Measurements from ENCODE around the gene CITED2. TPM values are rescaled to one million over a fixed set of nuclear protein-coding genes. Genes with fewer than 3 reads are reported as not detected.
A peak's percentile ranks its signal among the peaks of the same experiment; 100 is the strongest.

Gene CITED2
- total RNA-seq, 1 experiment from 2014 or later: 63.4 TPM

DNA sequence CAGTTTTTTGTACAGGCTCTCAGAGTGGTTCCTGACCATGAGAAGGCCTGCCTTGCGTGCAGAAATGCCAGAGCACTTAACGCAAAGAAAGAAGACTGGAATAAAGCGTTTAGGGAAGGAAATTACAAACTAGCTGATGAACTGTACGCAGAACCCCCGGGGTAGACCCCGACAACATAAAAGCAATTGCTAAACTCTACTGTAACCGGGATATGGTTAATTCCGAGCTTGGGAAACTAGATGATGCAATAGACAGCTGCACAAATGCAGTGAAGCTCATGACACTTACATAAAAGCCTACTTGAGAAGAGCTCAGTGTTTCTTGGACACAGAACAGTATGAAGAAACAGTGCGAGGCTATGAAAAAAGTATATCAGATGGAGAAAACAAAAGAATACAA, 35.7 kb downstream of the CITED2 start:
- no peak for ATAC-seq
- Mint-ChIP-seq H3K36me3 (no peaks in the 10 kb centered on the region), H3K27ac (no peak overlapping the region), H3K4me1 (peaks cover 10% of the 10 kb centered on the region), H3K4me3 (no peak overlapping the region), H3K27me3 (ENCODE audit: low read depth) (no peaks in the 10 kb centered on the region), H3K9me3 (peaks cover 9% of the 10 kb centered on the region)
- TF ChIP-seq, protein P1, sequence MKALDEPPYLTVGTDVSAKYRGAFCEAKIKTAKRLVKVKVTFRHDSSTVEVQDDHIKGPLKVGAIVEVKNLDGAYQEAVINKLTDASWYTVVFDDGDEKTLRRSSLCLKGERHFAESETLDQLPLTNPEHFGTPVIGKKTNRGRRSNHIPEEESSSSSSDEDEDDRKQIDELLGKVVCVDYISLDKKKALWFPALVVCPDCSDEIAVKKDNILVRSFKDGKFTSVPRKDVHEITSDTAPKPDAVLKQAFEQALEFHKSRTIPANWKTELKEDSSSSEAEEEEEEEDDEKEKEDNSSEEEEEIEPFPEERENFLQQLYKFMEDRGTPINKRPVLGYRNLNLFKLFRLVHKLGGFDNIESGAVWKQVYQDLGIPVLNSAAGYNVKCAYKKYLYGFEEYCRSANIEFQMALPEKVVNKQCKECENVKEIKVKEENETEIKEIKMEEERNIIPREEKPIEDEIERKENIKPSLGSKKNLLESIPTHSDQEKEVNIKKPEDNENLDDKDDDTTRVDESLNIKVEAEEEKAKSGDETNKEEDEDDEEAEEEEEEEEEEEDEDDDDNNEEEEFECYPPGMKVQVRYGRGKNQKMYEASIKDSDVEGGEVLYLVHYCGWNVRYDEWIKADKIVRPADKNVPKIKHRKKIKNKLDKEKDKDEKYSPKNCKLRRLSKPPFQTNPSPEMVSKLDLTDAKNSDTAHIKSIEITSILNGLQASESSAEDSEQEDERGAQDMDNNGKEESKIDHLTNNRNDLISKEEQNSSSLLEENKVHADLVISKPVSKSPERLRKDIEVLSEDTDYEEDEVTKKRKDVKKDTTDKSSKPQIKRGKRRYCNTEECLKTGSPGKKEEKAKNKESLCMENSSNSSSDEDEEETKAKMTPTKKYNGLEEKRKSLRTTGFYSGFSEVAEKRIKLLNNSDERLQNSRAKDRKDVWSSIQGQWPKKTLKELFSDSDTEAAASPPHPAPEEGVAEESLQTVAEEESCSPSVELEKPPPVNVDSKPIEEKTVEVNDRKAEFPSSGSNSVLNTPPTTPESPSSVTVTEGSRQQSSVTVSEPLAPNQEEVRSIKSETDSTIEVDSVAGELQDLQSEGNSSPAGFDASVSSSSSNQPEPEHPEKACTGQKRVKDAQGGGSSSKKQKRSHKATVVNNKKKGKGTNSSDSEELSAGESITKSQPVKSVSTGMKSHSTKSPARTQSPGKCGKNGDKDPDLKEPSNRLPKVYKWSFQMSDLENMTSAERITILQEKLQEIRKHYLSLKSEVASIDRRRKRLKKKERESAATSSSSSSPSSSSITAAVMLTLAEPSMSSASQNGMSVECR (CRISPR knock-in tag; IDR thresholded peaks at IDR 0.05; ENCODE audit: borderline replicate concordance): no peak
- TF ChIP-seq GABPB1 (CRISPR knock-in tag; IDR thresholded peaks at IDR 0.05): peak; percentile 64
- no peak for DNase-seq (ENCODE audit: low spot score)
- ChIA-PET POLR2A (interaction anchor here (0.6 kb wide), 1 partner anchor 1239 kb away, joined by 3 read pairs; no protein-coding TSS in a partner anchor), CTCF (interaction anchor here (1.1 kb wide), 1 partner anchor 88 kb away, joined by 3 read pairs; no protein-coding TSS in a partner anchor)

DNA sequence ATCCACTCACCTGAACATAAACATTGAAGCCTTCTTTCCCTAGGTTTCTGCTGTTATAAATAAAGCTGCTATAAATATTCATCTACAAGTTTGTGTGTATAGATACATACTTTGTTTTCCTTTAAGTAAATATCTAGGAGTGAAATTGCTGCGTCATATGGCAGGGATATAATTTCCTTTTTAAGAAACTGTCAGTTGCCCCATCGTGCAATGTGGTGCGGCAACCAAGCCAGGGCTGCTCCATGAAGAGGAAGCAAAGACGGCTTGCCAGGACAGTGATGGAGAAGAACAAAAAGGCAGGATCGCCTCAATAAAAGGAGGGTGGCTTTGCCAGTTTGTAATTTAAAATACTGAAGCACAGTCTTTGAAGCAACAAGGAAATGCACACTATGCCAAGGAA, 36.6 kb downstream of the CITED2 start:
- Mint-ChIP-seq H3K4me1 (peaks cover 5% of the 10 kb centered on the region), H3K27ac (no peak overlapping the region), H3K27me3 (ENCODE audit: low read depth) (no peaks in the 10 kb centered on the region), H3K36me3 (no peaks in the 10 kb centered on the region), H3K9me3 (peaks cover 12% of the 10 kb centered on the region), H3K4me3 (no peak overlapping the region)
- ChIA-PET POLR2A (no interaction called here), CTCF (no interaction called here)
- no peak for ATAC-seq
- TF ChIP-seq ESRRA (CRISPR knock-in tag; IDR thresholded peaks at IDR 0.05; ENCODE audit: borderline replicate concordance): no peak
- TF ChIP-seq, protein P2, sequence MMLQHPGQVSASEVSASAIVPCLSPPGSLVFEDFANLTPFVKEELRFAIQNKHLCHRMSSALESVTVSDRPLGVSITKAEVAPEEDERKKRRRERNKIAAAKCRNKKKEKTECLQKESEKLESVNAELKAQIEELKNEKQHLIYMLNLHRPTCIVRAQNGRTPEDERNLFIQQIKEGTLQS (CRISPR knock-in tag; conservative IDR thresholded peaks at IDR 0.05): no peak
- TF ChIP-seq, protein P3, sequence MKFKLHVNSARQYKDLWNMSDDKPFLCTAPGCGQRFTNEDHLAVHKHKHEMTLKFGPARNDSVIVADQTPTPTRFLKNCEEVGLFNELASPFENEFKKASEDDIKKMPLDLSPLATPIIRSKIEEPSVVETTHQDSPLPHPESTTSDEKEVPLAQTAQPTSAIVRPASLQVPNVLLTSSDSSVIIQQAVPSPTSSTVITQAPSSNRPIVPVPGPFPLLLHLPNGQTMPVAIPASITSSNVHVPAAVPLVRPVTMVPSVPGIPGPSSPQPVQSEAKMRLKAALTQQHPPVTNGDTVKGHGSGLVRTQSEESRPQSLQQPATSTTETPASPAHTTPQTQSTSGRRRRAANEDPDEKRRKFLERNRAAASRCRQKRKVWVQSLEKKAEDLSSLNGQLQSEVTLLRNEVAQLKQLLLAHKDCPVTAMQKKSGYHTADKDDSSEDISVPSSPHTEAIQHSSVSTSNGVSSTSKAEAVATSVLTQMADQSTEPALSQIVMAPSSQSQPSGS (CRISPR knock-in tag; IDR thresholded peaks at IDR 0.05; ENCODE audit: borderline replicate concordance, low read depth): no peak
- DNase-seq (ENCODE audit: low spot score): no peak

DNA sequence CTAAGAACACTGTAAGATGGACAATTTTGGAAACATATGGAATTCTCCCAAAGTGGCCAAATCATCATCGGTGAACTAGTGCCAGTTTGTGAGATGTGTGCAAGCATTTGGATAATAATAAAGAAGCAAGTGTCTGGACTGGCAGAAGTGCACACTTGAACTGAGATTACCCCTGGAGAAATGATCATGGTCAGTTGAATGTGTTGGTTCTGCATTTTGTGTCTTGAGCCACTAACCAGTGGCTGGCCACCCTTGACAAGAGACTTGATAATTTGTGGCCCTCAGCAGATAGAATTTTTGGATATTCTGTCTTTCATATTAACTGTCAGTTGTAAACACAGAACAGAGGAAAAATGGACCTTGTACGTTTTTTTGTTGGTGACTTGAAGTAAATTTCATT, 37.4 kb downstream of the CITED2 start:
- Mint-ChIP-seq H3K27me3 (ENCODE audit: low read depth) (no peaks in the 10 kb centered on the region), H3K4me3 (no peak overlapping the region), H3K36me3 (no peaks in the 10 kb centered on the region), H3K27ac (no peak overlapping the region), H3K9me3 (peaks cover 7% of the 10 kb centered on the region), H3K4me1 (peaks cover 5% of the 10 kb centered on the region)
- TF ChIP-seq ZNF219 (CRISPR knock-in tag; IDR thresholded peaks at IDR 0.05; ENCODE audit: borderline replicate concordance): no peak
- TF ChIP-seq, protein P4, sequence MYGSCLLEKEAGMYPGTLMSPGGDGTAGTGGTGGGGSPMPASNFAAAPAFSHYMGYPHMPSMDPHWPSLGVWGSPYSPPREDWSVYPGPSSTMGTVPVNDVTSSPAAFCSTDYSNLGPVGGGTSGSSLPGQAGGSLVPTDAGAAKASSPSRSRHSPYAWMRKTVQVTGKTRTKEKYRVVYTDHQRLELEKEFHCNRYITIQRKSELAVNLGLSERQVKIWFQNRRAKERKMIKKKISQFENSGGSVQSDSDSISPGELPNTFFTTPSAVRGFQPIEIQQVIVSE (CRISPR knock-in tag; IDR thresholded peaks at IDR 0.05; ENCODE audit: borderline replicate concordance): no peak
- no peak for TF ChIP-seq MXD4 (CRISPR knock-in tag; IDR thresholded peaks at IDR 0.05; ENCODE audit: borderline replicate concordance)
- TF ChIP-seq ZNF423 (CRISPR knock-in tag; IDR thresholded peaks at IDR 0.05): no peak
- TF ChIP-seq SMAD4 (CRISPR knock-in tag; IDR thresholded peaks at IDR 0.05): no peak
- TF ChIP-seq SMAD3 (CRISPR knock-in tag; IDR thresholded peaks at IDR 0.05; ENCODE audit: borderline replicate concordance): no peak
- TF ChIP-seq RORB (CRISPR knock-in tag; IDR thresholded peaks at IDR 0.05): no peak
- TF ChIP-seq SP1 (CRISPR knock-in tag; conservative IDR thresholded peaks at IDR 0.05): no peak
- TF ChIP-seq ESRRA (CRISPR knock-in tag; IDR thresholded peaks at IDR 0.05; ENCODE audit: borderline replicate concordance): no peak
- TF ChIP-seq PRRX2 (CRISPR knock-in tag; IDR thresholded peaks at IDR 0.05): no peak
- TF ChIP-seq, protein P5, sequence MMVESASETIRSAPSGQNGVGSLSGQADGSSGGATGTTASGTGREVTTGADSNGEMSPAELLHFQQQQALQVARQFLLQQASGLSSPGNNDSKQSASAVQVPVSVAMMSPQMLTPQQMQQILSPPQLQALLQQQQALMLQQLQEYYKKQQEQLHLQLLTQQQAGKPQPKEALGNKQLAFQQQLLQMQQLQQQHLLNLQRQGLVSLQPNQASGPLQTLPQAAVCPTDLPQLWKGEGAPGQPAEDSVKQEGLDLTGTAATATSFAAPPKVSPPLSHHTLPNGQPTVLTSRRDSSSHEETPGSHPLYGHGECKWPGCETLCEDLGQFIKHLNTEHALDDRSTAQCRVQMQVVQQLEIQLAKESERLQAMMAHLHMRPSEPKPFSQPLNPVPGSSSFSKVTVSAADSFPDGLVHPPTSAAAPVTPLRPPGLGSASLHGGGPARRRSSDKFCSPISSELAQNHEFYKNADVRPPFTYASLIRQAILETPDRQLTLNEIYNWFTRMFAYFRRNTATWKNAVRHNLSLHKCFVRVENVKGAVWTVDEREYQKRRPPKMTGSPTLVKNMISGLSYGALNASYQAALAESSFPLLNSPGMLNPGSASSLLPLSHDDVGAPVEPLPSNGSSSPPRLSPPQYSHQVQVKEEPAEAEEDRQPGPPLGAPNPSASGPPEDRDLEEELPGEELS (CRISPR knock-in tag; IDR thresholded peaks at IDR 0.05): no peak
- DNase-seq (ENCODE audit: low spot score): no peak
- ChIA-PET CTCF (no interaction called here), POLR2A (no interaction called here)
- ATAC-seq: no peak

Measured in WTC11 (cell line).